IMR-90 (cell line): ENCODE data around the gene GAMT. TPM values are rescaled to one million over a fixed set of nuclear protein-coding genes. Genes with fewer than 3 reads are reported as not detected.

Experiments
- ATAC-seq: fragments of 200-7000 bp; cut with Tn5 transposase; 2 replicates; pipeline ENCODE4 v1.9.1; 2020; ENCODE audit warnings: low read depth, mild to moderate bottlenecking, moderate library complexity
- BruUV-seq: library from RNA; stranded (reverse); fragments of 400-500 nt; replicated peaks from 2 replicates; lab custom pipeline; 2021; lab: Mats Ljungman, UMichigan
- CTCF ChIA-PET: fragments of 300-600 bp; formaldehyde crosslinking; extraction: SDS; loops from one replicate; lab custom pipeline; 2021; ENCODE audit warnings: antibody characterized with exemption; lab: Yijun Ruan, JAX
- POLR2A ChIA-PET: fragments of 300-600 bp; sonication (Branson Sonifier 250); formaldehyde crosslinking; loops from one replicate; lab custom pipeline; 2022; ENCODE audit warnings: antibody characterized with exemption; ENCODE audit not compliant: unreplicated experiment; lab: Charles Lee
- DNase-seq: peaks from one replicate; pipeline ENCODE4 v3.0.0; 2013
- H2AFZ ChIP-seq: replicated peaks from 2 replicates; pipeline ENCODE3; 2013; ENCODE audit warnings: low read length, mild to moderate bottlenecking; ENCODE audit not compliant: poor library complexity
- H2AK5ac ChIP-seq: 2 replicates; pipeline ENCODE4 v1.6.1; 2013; ENCODE audit warnings: low read depth, low read length, inconsistent platforms
- H2AK9ac ChIP-seq: replicated peaks from 2 replicates; pipeline ENCODE3; 2013; ENCODE audit warnings: mild to moderate bottlenecking, low read depth, low read length, moderate library complexity; ENCODE audit not compliant: poor library complexity
- H2BK120ac ChIP-seq: 2 replicates; pipeline ENCODE4 v1.6.1; 2013; ENCODE audit warnings: low read depth, low read length, inconsistent platforms
- H2BK15ac ChIP-seq: 3 replicates; pipeline ENCODE4 v1.6.1; 2013; ENCODE audit warnings: low read depth, low read length, inconsistent platforms
- H2BK20ac ChIP-seq: 2 replicates; pipeline ENCODE4 v1.6.1; 2013; ENCODE audit warnings: low read depth, mild to moderate bottlenecking, inconsistent platforms, low read length, moderate library complexity
- H2BK5ac ChIP-seq: 2 replicates; pipeline ENCODE4 v1.6.1; 2013; ENCODE audit warnings: mild to moderate bottlenecking, low read depth, low read length, inconsistent platforms; ENCODE audit not compliant: poor library complexity, severe bottlenecking
- H3K14ac ChIP-seq: replicated peaks from 2 replicates; pipeline ENCODE4 v1.6.1; 2013; ENCODE audit warnings: low read depth, low read length, inconsistent platforms
- H3K18ac ChIP-seq: 2 replicates; pipeline ENCODE4 v1.6.1; 2013; ENCODE audit warnings: low read depth, low read length, control low read depth
- H3K23ac ChIP-seq: 2 replicates; pipeline ENCODE4 v1.6.1; 2013; ENCODE audit warnings: low read depth, low read length, inconsistent platforms
- H3K27ac ChIP-seq: 2 replicates; pipeline ENCODE4 v1.5.1; 2013; ENCODE audit warnings: mild to moderate bottlenecking, control low read depth, low read length; ENCODE audit not compliant: insufficient read depth
- H3K27me3 ChIP-seq: 2 replicates; pipeline ENCODE4 v1.6.1; 2013; ENCODE audit warnings: low read length; ENCODE audit not compliant: control insufficient read depth, insufficient read depth
- H3K36me3 ChIP-seq: 2 replicates; pipeline ENCODE4 v1.6.1; 2013; ENCODE audit warnings: low read length, mixed read lengths; ENCODE audit not compliant: control insufficient read depth, insufficient read depth
- H3K4ac ChIP-seq: 2 replicates; pipeline ENCODE4 v1.6.1; 2013; ENCODE audit warnings: low read depth, low read length, inconsistent platforms
- H3K4me1 ChIP-seq: 2 replicates; pipeline ENCODE4 v1.6.1; 2013; ENCODE audit warnings: low read length, mixed read lengths; ENCODE audit not compliant: control insufficient read depth, insufficient read depth
- H3K4me2 ChIP-seq: 2 replicates; pipeline ENCODE4 v1.6.1; 2013; ENCODE audit warnings: low read depth, mild to moderate bottlenecking, control low read depth, low read length, moderate library complexity
- H3K4me3 ChIP-seq: 2 replicates; pipeline ENCODE4 v1.5.1; 2013; ENCODE audit warnings: low read depth, mild to moderate bottlenecking, control low read depth, low read length, moderate library complexity; ENCODE audit not compliant: insufficient read depth
- H3K56ac ChIP-seq: 2 replicates; pipeline ENCODE4 v1.6.1; 2013; ENCODE audit warnings: low read length, inconsistent platforms; ENCODE audit not compliant: insufficient read depth; ENCODE audit errors: extremely low read depth
- H3K79me1 ChIP-seq, 2 experiments: 2 replicates each; pipeline ENCODE4 v1.6.1; 2013; ENCODE audit warnings: low read length in 2 of 2, inconsistent platforms in 1 of 2, low read depth in 1 of 2
- H3K9ac ChIP-seq: 2 replicates; pipeline ENCODE4 v1.6.1; 2013; ENCODE audit warnings: low read depth, low read length, control low read depth
- H3K9me1 ChIP-seq: 2 replicates; pipeline ENCODE4 v1.6.1; 2013; ENCODE audit warnings: low read length, inconsistent platforms; ENCODE audit not compliant: insufficient read depth
- H3K9me3 ChIP-seq: 2 replicates; pipeline ENCODE4 v1.6.1; 2013; ENCODE audit warnings: low read length; ENCODE audit not compliant: control insufficient read depth, insufficient read depth
- H4K20me1 ChIP-seq: 2 replicates; pipeline ENCODE4 v1.6.1; 2013; ENCODE audit warnings: low read length, inconsistent platforms; ENCODE audit not compliant: insufficient read depth
- H4K5ac ChIP-seq: 2 replicates; pipeline ENCODE4 v1.6.1; 2013; ENCODE audit warnings: mild to moderate bottlenecking, low read depth, low read length, control low read depth
- H4K8ac ChIP-seq, 2 experiments: 2 replicates each; pipeline ENCODE4 v1.6.1; 2013; ENCODE audit warnings: low read depth in 2 of 2, low read length in 2 of 2, control low read depth in 1 of 2, inconsistent platforms in 1 of 2
- H4K91ac ChIP-seq: 2 replicates; pipeline ENCODE4 v1.6.1; 2013; ENCODE audit warnings: low read depth, low read length, inconsistent platforms; ENCODE audit not compliant: insufficient read depth
- CEBPB ChIP-seq: IDR thresholded peaks from 2 replicates; pipeline ENCODE4 v1.6.1; 2012; ENCODE audit warnings: low read depth, low read length, improper control_type of control experiment
- USF2 ChIP-seq: fragments of 150-350 bp; IDR thresholded peaks from 2 replicates; pipeline ENCODE4 v1.6.1; 2017; ENCODE audit warnings: mild to moderate bottlenecking, antibody characterized with exemption, low read length, low read depth
- WGBS, 2 experiments: methylation state at CpG; one replicate each; pipeline versions ENCODE4 v1.1.5 to v1.1.7; 2013; ENCODE audit warnings: missing lambda C conversion rate in 2 of 2; ENCODE audit not compliant: insufficient read length in 1 of 2; ENCODE audit errors: extremely low coverage in 2 of 2; 5-methylcytosine and 5-hydroxymethylcytosine counted together
- dilution Hi-C: fragments of 300-500 bp; cut with HindIII; formaldehyde crosslinking; loops from one replicate; pipeline ENCODE4 v1.14.3; 2018; ENCODE audit warnings: low sequenced_read_pairs; ENCODE audit not compliant: unreplicated experiment
- in situ Hi-C: fragments of 300-500 bp; cut with MboI; formaldehyde crosslinking; loops from 3 replicates; pipeline ENCODE4 v1.14.3; 2019; ENCODE audit warnings: low sequenced_read_pairs, inconsistent platforms, mixed read lengths
- intact Hi-C: fragments of 100-400 bp; cut with micrococcal nuclease; formaldehyde crosslinking; loops from 2 replicates; pipeline ENCODE4 v1.10.0; 2022
- polyA plus RNA-seq, 3 experiments: library from polyadenylated mRNA; depleted of rRNA; stranded (reverse); fragments of >200 nt; gene quantifications; 2 replicates each; pipeline ENCODE4 v1.2.3, GENCODE V29; 2012; ENCODE audit warnings: low replicate concordance in 1 of 3
- total RNA-seq: library from RNA; depleted of rRNA; stranded (reverse); fragments of >200 nt; gene quantifications from 2 replicates; pipeline ENCODE4 v1.2.3, GENCODE V29; 2012

The GAMT gene
- total and polyA plus RNA-seq, 2 of the 4 experiments (the other 2 are of a cell fraction) = 22.8 to 51.8 TPM

- H2BK15ac ChIP-seq = no peak overlapping the region
- peak overlapping the region; percentile 76 for H3K9ac ChIP-seq
- peak overlapping the region; percentile 84 for H3K4me2 ChIP-seq
- no peak overlapping the region for H2BK5ac ChIP-seq
- DNase-seq (no peak), ATAC-seq (no peak)
- H4K20me1 ChIP-seq = peaks cover 9% of the 10 kb centered on the region
- no peak overlapping the region; the same call in 1 of the 2 replicates for H3K27ac ChIP-seq
- no peak overlapping the region for H4K91ac ChIP-seq
- H3K4me3 ChIP-seq = peak overlapping the region; percentile 58
- H3K56ac ChIP-seq = 0 out of 2 replicates have a peak overlapping the region, but pooled peaks have one; percentile 2
- 36% methylated on average over 8 of the region's 17 CpGs; no CpG with 5 or more reads in 1 of the 2 experiments for WGBS, 2 experiments
- no peak overlapping the region for H2BK20ac ChIP-seq
- no peaks in the 10 kb centered on the region for H3K4me1 ChIP-seq
- no peaks in the 10 kb centered on the region for H3K27me3 ChIP-seq
- in situ Hi-C loops = no loop called here
- CTCF ChIA-PET = interaction anchor here (0.9 kb wide), 1 partner anchor 132 kb away, joined by 3 read pairs; no protein-coding TSS in a partner anchor
- no peak overlapping the region for H3K23ac ChIP-seq
- no peak overlapping the region for H2AK5ac ChIP-seq
- peak overlapping the region; percentile 89 for H2AK9ac ChIP-seq
- TF ChIP-seq CEBPB = no peak
- no peak for TF ChIP-seq USF2
- no peak overlapping the region for H3K4ac ChIP-seq
- POLR2A ChIA-PET = no interaction called here
- no TSS peak for BruUV-seq
- dilution Hi-C loops = no loop called here
- no peak overlapping the region for H2AFZ ChIP-seq
- H3K36me3 ChIP-seq = peaks cover 12% of the 10 kb centered on the region
- H3K14ac ChIP-seq = no peak overlapping the region
- H4K8ac ChIP-seq = peak overlapping the region; percentile 67 to 73; a peak in 1 of 4 replicates
- H3K18ac ChIP-seq = no peak overlapping the region
- peaks cover 4% of the 10 kb centered on the region; the same call in 1 of the 2 replicates for H3K9me1 ChIP-seq
- no peaks in the 10 kb centered on the region for H3K9me3 ChIP-seq
- no peak overlapping the region for H2BK120ac ChIP-seq
- peaks cover 9 to 47% of the 10 kb centered on the region in 2 experiments; a peak in 3 of 4 replicates for H3K79me1 ChIP-seq
- H4K5ac ChIP-seq = no peak overlapping the region
- intact Hi-C loops = no loop called here
Observed at GRCh38 chr19:1384478-1385110, 16.7 kb downstream of the GAMT start.
